ENCODE measurements around the gene TRPC4AP. TPM values are rescaled to one million over a fixed set of nuclear protein-coding genes. Genes with fewer than 3 reads are reported as not detected.

Gene TRPC4AP
- total RNA-seq, 2 experiments from 2014 or later, result 31.9 to 38.8 TPM

- CTCF ChIA-PET (ENCODE audit: unreplicated experiment), result interaction anchor here (0.6 kb wide), 1 partner anchor 128 kb away, joined by 3 read pairs; no protein-coding TSS in a partner anchor
- DNase-seq (ENCODE audit: low spot score), result no peak
Observed at GRCh38 chr20:35003211-35004031, 89.2 kb downstream of the TRPC4AP start.

GRCh38 chr20:35002426-35003210 is 90.0 kb downstream of the TRPC4AP start:
- Histone ChIP-seq H3K9me3 (ENCODE audit: low read length) (no peaks in the 10 kb centered on the region), H4K20me1 (ENCODE audit: insufficient read depth, low read length) (no peaks in the 10 kb centered on the region), H3K36me3 (ENCODE audit: insufficient read depth, low read length) (peaks cover 54% of the 10 kb centered on the region), H3K79me2 (ENCODE audit: insufficient read depth, low read depth, low read length) (no peaks in the 10 kb centered on the region), H3K4me2 (ENCODE audit: low read length) (no peak overlapping the region), H3K4me1 (ENCODE audit: insufficient read depth, low read length, poor library complexity, severe bottlenecking) (peaks cover 13% of the 10 kb centered on the region), H2AFZ (ENCODE audit: low read length) (no peak overlapping the region), H3K9me2 (ENCODE audit: insufficient read depth, low read length) (no peaks in the 10 kb centered on the region), H3K27ac (ENCODE audit: low read depth, low read length, poor library complexity, severe bottlenecking) (no peak overlapping the region), H3K4me3 (ENCODE audit: low read depth, low read length, poor library complexity, severe bottlenecking) (no peak overlapping the region)
- DNase-seq (ENCODE audit: low spot score), result no peak
- no TSS peak for BruUV-seq (replicated peaks)
- CTCF ChIA-PET (ENCODE audit: unreplicated experiment), result interaction anchor here (0.6 kb wide), 1 partner anchor 127 kb away, joined by 3 read pairs; no protein-coding TSS in a partner anchor
- TF ChIP-seq CTCF (conservative IDR thresholded peaks at IDR 0.05; ENCODE audit: low read length) (peak; percentile 38; the same call in 1 of the 2 replicates), EZH2phosphoT487 (IDR thresholded peaks at IDR 0.05; ENCODE audit: borderline replicate concordance, low read depth, low read length) (no peak)
- intact Hi-C loops (cut with micrococcal nuclease; ENCODE audit: unreplicated experiment), result loop anchor here (1.0 kb wide), 1 partner anchor 128 kb away; no protein-coding TSS in a partner anchor
- POLR2A ChIA-PET, result no interaction called here

More at GRCh38 chr20:35003211-35004031, 89.2 kb downstream of the TRPC4AP start:
- no peaks in the 10 kb centered on the region for H3K79me2 ChIP-seq (ENCODE audit: insufficient read depth, low read depth, low read length)
- intact Hi-C loops (cut with micrococcal nuclease; ENCODE audit: unreplicated experiment), result no loop called here
- TF ChIP-seq CTCF (conservative IDR thresholded peaks at IDR 0.05; ENCODE audit: low read length) (no peak), EZH2phosphoT487 (IDR thresholded peaks at IDR 0.05; ENCODE audit: borderline replicate concordance, low read depth, low read length) (no peak)
- no peaks in the 10 kb centered on the region for H4K20me1 ChIP-seq (ENCODE audit: insufficient read depth, low read length)
- no peaks in the 10 kb centered on the region for H3K9me2 ChIP-seq (ENCODE audit: insufficient read depth, low read length)
- no peak overlapping the region for H2AFZ ChIP-seq (ENCODE audit: low read length)
- H3K27ac ChIP-seq (ENCODE audit: low read depth, low read length, poor library complexity, severe bottlenecking), result no peak overlapping the region
- peaks cover 13% of the 10 kb centered on the region for H3K4me1 ChIP-seq (ENCODE audit: insufficient read depth, low read length, poor library complexity, severe bottlenecking)
- POLR2A ChIA-PET, result no interaction called here
- H3K9me3 ChIP-seq (ENCODE audit: low read length), result no peaks in the 10 kb centered on the region
- no TSS peak for BruUV-seq (replicated peaks)
- no peak overlapping the region for H3K4me2 ChIP-seq (ENCODE audit: low read length)
- peaks cover 62% of the 10 kb centered on the region for H3K36me3 ChIP-seq (ENCODE audit: insufficient read depth, low read length)
- no peak overlapping the region for H3K4me3 ChIP-seq (ENCODE audit: low read depth, low read length, poor library complexity, severe bottlenecking)

Data from OCI-LY7 (cell line).